HG03558 (cell line): ENCODE measurements around the gene DGKI.
A peak's percentile ranks its signal among the peaks of the same experiment; 100 is the strongest.

Source experiments
- ATAC-seq: cut with Tn5 transposase; IDR thresholded peaks from one replicate; pipeline ENCODE4 v1.9.1; 2021; ENCODE audit warnings: moderate number of reproducible peaks; ENCODE audit not compliant: unreplicated experiment; ENCODE audit errors: extremely low read depth

The DGKI gene

DNA sequence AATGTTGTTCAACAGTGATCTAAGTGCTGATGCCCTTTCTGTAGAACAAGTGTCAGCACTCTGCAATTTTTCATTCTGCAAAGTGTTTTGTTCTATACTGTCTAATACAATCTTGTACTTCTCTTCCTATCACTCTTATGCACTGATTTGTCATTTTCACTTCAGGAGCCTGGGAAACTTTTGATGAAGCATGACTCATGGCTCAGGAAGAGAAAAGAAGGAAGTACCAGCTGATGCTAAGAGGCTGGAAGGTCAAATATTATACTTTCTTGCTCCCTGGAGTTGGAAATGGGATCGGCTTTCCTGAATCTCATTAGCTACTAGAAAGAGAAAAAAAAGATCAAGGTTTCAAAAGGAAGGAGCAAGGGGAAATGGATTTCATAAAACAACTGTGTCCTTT is 45.8 kb downstream of the DGKI start:
- ATAC-seq, result no peak

DNA sequence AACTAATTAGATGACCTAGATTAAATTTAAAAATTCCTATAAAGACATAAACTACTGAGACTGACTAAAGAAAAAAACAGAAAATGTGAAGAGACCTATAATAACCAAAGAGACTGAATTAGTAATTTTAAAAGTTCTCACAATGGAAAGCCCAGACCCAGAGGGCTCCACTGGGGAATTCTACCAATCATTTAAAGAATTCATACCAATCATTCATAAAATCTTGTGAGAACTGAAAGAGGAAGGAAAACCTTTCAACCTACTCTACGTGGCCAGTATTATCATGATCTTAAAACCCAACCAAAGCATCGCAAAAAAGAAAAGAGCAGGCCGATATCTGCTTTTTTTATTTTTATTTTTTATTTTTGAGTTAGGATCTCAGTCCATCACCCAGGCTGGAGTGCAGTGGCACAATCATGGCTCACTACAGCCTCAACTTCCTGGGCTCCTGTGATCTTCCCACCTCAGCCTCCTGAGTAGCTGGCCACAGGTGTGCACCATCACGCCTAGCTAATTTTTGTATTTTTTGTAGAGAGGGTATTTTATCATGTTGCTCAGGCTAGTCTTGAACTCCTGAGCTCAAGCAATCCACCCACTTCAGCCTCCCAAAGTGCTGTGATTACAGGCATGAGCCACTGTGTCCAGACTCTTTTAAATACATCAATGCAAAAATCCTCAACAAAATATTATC is 48.6 kb downstream of the DGKI start:
- ATAC-seq, result peak; percentile 98

DNA sequence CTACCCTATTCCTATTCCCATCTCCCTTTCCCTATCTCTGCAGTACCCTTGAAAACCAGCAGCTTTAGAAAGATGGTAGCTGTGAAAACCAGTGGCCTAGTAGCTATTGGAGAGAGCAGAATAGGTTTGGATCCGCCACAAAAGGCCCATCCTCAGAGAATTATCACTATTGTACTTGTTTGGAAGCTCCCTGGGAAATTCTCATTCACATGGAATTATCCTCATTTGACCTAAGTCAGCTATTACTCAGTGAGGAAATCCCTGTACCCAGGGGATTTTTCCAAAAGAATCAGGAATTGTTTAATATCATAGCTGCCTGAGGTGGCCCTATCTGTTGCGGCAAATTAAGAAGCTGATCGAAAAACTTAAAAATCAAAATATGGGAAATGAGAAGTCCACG is 51.6 kb downstream of the DGKI start:
- no peak for ATAC-seq

DNA sequence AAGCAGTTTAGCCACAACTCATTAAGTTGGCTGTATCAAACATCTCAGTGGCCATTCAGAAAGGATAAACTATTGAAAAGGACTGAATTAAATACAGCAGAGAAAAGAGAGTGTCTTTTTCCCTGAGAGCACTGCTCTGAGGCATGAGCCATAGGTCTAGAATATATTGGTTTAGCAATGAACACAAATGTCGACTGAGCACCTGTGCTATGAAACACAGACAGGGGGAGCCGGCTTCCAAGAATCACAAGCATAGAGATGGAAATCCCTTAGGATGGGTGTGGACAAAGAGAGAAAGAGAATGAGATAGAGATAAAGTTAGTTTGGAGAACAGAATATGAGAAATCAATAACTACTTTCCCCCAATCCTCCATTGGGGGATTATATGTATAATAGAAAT is 54.8 kb downstream of the DGKI start:
- ATAC-seq, result no peak

DNA sequence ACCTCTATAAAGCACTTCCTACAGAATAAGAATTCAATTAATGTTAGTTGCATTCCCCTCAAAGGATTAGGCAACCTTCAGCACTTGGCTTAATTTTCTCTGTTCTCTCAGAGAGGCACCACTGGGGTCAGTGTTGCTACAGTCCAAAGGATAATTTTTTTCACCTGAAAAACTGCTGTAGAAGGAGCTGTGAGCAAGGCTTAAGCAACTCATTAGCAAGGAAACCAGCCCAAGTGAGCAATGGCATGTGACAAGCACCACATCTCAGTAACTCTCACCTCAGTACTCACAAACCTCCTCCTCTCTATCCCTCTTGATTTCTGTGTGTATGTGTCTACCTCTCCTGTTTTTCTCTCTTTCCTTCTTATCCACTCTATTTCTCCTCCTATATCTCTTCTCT is 55.9 kb downstream of the DGKI start:
- no peak for ATAC-seq

DNA sequence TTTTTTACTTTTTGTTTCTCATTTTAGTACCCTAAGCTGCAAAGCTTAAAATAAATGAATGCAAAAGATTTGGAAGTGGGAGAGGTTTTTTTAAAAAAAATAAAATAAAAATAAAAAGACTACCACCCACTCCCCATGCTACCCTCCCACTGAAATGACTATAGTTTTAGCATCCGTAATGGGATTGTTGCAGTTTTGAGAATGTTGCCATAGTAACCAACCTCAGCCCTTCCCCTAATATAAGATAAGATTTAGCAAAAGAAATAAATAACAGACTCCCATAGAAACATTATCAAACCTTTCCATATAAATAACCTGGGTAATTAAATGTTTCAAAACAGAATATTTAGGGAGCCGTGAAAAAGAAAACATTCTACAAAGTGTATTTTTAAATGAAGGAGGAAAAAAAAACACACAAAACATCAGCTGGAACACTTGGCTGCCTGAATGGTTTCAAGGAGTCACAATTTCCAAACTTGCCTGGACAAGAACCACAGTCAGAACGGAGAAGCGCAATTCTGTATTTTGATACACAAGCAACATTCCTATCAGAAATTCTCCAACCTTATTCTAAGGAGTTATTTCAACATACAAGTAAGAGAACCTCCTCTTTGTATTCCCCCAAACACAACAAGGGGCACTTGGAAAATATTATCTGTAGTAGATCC is 57.4 kb downstream of the DGKI start:
- ATAC-seq, result no peak

DNA sequence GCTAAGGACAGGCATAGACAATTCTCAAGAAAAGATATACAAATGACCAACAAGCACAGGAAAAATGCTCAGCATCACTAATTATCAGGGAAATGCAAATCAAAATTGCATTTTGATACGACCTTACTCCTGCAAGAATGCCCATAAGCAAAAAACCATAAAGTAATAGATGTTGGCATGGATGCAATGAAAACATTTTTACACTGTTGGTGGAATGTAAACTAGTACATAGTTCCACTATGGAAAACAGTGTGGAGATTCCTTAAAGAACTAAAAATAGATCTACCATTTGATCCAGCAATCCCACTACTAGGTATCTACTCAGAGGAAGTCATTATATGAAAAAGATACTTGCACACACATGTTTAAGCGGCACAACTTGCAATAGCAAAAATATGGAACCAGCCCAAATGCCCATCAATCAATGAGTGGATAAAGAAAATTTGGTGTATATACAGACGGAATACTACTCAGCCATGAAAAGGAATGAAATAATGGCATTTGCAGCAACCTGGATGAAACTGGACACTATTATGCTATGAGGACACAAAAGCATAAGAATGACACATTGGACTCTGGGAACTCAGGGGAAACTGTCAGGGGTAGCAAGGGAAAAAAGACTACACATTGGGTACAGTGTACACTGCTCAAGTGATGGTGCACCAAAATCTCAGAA is 59.3 kb downstream of the DGKI start:
- no peak for ATAC-seq

DNA sequence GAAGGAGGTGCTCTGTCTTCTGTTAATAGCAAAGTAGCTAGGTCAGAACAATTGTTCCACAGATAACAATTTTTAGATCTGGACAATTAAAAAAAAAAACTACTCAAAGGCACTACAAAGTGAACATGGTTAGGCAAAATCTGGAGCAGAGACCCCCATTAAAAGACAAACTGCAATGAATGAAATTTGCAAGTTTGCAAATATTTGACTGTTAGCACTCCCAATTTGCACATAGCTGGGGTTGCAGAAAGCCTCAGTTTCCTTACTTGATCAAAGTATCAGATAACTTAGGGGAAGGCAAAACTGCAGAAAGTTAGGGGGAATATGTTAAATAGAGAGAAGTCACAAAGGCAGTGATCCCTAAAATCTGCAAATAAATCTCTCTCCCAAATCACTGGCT is 68.3 kb downstream of the DGKI start:
- ATAC-seq, result no peak

DNA sequence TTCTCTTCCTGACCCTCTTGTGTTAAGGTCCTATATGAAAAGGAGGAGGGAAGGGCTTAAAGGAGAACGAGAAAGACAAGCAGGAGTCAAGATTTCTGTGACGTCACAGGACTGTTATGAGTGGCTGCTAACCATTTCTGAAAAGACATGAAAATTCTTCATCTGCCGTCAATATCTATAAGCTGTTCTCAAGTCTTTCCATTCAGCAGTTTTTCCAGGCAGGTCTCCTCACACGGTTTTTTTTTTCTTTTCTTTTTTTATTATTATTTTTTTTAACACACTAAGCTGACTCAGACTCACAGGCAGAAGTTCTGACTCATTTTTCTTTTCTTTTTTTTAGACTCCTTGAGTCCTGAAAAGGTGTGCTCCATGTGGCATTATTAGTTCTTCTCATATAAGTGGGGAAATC is 72.0 kb downstream of the DGKI start:
- ATAC-seq, result no peak

DNA sequence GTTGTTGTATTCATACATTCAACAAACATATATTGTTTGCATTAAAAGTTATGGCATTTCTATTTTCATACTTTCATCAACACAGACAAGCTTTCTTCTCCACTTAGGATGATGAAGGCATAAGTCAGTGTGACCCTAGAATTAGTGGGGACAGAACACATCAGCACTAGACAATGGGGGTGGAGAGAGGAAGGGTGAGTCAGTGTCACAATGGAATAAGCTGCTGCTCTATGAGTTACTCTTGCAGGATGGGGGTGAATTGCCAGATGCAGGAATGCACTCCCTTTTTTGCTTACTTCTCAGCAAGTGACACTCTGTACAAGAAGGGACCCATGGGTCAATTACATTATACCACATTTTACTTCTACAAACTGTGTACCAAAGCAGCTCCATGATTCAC is 74.0 kb downstream of the DGKI start:
- ATAC-seq, result no peak

DNA sequence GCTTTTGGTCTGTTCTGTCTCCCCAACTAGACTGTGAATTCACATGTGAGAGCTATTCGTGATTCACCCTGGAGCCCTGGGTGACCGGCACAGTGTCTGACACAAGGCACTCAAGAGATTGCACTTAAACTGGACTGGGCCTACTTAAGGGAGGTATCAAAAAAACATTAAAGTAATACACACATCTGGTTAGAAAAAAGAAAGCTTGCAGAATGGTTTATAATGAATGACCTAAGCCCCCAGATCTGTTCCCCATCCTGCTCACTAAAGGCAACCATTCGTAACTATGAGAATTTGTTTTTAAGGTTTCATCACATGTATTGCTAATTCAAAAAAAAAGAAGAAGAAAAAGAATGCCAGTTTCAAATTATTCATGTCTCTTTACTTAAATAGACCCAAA is 74.5 kb downstream of the DGKI start:
- ATAC-seq, result no peak

DNA sequence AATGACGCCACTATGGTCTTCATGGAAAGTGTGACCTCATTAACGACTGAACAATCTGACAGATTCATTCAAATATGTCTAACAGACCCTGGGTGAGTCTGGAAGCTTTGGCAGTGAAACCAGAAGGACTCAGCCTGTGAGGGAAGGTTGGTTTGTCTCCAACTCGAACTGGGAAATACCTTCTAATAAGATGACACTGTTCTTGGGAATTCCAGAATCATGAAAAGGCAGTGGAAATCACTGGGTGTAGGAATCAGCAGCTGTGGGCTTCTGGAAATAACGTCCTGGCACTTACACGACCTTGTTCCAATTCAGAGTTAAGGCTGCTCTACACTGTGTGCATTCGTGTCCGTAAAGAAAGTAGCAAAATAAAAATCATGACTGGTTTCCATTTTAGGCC is 75.1 kb downstream of the DGKI start:
- ATAC-seq, result no peak

DNA sequence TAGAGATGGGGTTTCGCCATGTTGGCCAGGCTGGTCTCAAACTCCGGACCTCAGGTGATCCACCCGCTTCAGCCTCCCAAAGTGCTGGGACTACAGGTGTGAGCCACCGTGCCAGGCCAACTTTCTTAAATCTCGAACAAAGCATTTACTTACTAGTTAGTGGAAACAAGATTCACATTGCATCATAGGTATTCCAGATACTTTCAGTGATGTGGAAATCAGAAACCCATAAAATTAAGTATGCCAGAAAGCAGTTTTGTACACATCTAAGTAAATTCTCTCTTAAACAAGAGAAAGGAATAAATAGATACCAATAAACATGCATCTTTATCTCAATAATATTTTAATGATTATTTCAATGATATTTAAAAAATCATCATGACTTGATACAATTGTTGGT is 75.5 kb downstream of the DGKI start:
- no peak for ATAC-seq

DNA sequence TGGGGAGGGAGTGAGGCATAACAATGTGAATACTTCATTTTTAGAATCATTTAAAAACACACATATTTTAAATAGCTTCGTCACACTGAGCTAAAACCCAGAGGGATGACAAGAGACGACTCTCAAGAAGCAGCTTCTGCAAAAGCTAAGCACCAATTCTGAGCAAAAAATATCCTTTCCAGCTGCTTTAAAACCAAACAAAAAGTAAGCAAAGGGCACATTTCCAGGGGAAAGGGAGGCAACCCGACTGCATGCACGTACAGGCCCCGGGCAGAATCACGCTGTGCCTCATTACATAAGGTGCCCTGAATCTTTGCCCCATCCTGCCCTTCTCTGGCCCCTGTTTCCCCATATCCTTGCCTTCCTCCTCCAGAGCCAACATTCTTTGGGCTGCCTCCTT is 78.4 kb downstream of the DGKI start:
- no peak for ATAC-seq

DNA sequence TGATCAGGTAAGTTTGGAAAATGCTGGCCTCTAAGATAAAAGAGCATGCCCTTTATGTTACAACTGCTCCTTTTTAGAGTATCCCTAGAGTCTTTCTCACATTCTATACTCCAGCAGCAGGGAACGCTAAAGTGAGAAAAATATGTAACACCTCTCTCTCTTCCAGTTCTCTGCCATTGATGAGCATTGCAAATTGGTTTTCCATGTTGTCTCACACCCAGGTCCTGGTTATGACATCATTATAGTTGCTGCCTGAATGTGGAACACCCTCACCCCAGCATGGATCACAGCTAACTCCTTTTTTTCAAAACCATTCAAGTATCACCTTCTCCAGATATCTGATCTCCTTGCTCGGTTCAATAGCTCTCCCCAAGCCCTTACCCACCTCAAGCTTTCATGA is 84.4 kb downstream of the DGKI start:
- ATAC-seq, result no peak

DNA sequence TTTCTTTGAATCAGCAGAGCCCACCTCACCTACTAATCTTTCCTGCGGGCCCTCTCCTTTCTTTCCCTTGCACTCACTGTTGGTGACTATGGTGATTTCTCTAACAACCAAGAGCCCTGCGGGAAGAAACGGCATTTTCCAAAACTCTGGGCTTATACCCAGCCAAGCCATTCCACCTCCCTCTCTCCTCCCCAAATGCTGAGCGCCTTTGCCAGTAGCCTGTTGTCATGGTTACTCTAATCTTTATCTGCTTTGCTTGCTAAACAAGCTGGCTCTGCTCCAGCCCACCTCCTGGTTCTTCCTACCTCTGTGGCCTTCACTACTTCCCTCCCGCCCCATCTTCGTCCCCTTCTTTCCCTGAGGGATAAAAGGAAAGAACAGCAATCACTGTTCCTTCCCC is 86.7 kb downstream of the DGKI start:
- no peak for ATAC-seq

DNA sequence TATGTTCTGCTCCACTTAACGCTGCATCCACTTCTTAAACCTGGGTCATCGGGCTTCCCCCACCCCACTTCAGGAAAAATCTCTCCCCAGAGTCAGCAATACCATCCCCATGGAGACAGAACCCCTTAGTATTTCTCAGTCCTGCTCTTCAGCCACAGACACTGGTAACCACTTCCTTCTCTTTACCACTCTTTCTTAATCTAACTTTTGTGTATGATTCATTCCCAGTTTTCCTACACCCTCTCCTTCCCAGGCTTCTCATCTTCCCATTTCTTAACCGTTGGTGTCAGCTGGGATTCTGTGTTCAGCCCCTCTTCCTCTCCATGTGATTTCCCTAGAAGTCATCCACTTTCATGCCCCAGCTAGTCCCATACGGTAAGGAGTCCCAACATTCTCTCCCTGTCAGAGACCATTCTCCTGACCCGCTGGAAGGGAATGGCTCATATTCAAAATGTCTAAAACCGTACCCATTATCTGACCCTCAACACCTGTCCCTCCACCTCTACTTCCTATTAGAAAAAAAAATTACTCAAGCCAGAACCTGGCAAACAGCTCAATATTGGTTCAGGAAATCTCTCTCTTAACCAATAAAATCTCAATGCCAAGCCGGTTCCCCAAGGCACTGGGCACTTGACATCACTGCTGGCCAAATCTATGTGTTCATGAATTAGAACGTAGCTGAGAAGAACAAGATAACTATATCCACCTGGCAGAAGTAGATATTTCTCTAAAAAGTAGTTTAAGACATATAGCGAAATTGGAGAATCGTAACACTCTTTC is 89.4 kb downstream of the DGKI start:
- ATAC-seq, result no peak

DNA sequence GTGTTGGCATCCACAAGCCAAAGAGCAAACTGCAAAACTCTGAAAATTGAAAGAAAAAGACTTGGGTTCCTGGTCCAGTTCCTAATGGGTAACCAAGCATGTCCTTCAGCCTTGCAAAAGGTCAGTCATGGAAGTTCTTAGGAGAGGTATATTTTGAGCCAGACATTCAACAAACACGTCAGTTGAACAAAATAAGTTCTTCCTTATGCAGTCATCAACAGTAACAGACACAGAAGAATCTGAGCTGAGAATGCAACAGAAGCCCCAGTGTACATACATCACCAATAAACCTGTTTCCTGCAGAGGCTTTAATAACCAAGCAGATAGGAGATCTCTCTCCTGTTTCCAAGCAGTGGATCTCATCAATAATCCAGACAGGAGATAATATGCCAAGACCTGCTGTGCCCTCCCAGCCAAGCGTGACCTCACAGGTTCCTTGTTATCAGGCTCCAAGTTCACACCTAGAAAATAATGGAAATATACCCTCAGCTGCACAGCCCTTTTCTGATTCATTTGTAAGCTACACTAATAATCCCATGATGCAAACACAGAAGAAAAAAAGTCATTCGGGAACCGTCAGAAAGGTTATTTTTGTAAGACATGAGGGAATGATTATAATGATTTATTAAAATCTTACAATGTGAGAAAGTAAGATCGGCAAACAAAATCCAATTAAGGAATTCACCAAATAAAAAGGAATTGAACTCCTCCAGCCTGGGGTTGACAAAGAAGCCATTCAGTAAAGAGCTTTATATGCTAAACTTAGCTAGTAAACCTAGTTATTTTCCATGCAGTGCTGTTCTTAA is 90.7 kb downstream of the DGKI start:
- no peak for ATAC-seq

DNA sequence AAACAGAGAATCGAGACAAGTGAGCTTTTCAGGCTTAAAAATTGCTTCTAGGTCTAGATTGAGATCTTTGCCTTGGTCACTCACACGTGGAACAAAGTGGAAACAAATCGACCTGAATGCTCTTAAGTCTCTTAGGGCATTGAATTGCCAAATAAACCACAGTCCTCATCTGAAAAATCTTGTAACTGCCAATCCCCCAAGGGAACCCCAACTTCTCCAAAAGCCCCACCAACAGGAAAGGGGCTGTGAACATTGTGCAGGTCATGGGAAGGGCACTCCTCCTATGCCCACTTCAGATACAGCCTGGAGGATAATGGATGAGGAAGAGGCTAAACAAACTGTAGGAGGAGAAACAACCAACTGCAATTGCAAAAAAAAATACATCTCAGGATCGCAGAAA is 91.3 kb downstream of the DGKI start:
- no peak for ATAC-seq
